HG03354 (cell line): ENCODE measurements around the gene ADGRB2.

Source experiments
- ATAC-seq: cut with Tn5 transposase; IDR thresholded peaks from one replicate; pipeline ENCODE4 v1.9.1; 2021; ENCODE audit warnings: mild to moderate bottlenecking; ENCODE audit not compliant: unreplicated experiment, poor library complexity, severe bottlenecking

ADGRB2 gene

GRCh38 chr1:31733389-31734219 is 30.5 kb downstream of the ADGRB2 start:
- no peak for ATAC-seq

- no peak for ATAC-seq
These were observed 31.3 kb downstream of the ADGRB2 start for GRCh38 chr1:31732751-31733289.

GRCh38 chr1:31732343-31732742 is 31.8 kb downstream of the ADGRB2 start:
- ATAC-seq: no peak

GRCh38 chr1:31731049-31731565 is 33.0 kb downstream of the ADGRB2 start:
- no peak for ATAC-seq

GRCh38 chr1:31730336-31731048 is 33.6 kb downstream of the ADGRB2 start:
- ATAC-seq: no peak

GRCh38 chr1:31727849-31728248 is 36.3 kb downstream of the ADGRB2 start:
- ATAC-seq: no peak

- ATAC-seq: no peak
These were observed 36.9 kb downstream of the ADGRB2 start for GRCh38 chr1:31727195-31727594.

- no peak for ATAC-seq
These were observed 37.4 kb downstream of the ADGRB2 start for GRCh38 chr1:31726715-31727114.

GRCh38 chr1:31725777-31726535 is 38.2 kb downstream of the ADGRB2 start:
- no peak for ATAC-seq

- ATAC-seq: no peak
These were observed 39.0 kb downstream of the ADGRB2 start for GRCh38 chr1:31725134-31725533.

- ATAC-seq: no peak
These were observed 40.2 kb downstream of the ADGRB2 start for GRCh38 chr1:31723828-31724359.

GRCh38 chr1:31718327-31718897 is 45.7 kb downstream of the ADGRB2 start:
- no peak for ATAC-seq

GRCh38 chr1:31717341-31717740 is 46.8 kb downstream of the ADGRB2 start:
- no peak for ATAC-seq

- ATAC-seq: no peak
These were observed 48.3 kb downstream of the ADGRB2 start for GRCh38 chr1:31715873-31716220.

GRCh38 chr1:31715087-31715872 is 48.9 kb downstream of the ADGRB2 start:
- ATAC-seq: peak; percentile 51

- no peak for ATAC-seq
These were observed 49.6 kb downstream of the ADGRB2 start for GRCh38 chr1:31714442-31715086.

- ATAC-seq: no peak
These were observed 51.5 kb downstream of the ADGRB2 start for GRCh38 chr1:31712630-31713029.

GRCh38 chr1:31712068-31712467 is 52.1 kb downstream of the ADGRB2 start:
- ATAC-seq: no peak
